HG03159 (cell line): ENCODE results near the gene CTSV.
"Not testable (repeated sequence)": the region's sequence is repeated elsewhere in the genome, so short reads cannot be mapped to it uniquely, and the experiment has no call there.

ENCODE experiments used
- ATAC-seq: cut with Tn5 transposase; IDR thresholded peaks from one replicate; pipeline ENCODE4 v1.9.1; 2021; ENCODE audit warnings: mild to moderate bottlenecking, moderate library complexity; ENCODE audit not compliant: unreplicated experiment

Gene CTSV

DNA sequence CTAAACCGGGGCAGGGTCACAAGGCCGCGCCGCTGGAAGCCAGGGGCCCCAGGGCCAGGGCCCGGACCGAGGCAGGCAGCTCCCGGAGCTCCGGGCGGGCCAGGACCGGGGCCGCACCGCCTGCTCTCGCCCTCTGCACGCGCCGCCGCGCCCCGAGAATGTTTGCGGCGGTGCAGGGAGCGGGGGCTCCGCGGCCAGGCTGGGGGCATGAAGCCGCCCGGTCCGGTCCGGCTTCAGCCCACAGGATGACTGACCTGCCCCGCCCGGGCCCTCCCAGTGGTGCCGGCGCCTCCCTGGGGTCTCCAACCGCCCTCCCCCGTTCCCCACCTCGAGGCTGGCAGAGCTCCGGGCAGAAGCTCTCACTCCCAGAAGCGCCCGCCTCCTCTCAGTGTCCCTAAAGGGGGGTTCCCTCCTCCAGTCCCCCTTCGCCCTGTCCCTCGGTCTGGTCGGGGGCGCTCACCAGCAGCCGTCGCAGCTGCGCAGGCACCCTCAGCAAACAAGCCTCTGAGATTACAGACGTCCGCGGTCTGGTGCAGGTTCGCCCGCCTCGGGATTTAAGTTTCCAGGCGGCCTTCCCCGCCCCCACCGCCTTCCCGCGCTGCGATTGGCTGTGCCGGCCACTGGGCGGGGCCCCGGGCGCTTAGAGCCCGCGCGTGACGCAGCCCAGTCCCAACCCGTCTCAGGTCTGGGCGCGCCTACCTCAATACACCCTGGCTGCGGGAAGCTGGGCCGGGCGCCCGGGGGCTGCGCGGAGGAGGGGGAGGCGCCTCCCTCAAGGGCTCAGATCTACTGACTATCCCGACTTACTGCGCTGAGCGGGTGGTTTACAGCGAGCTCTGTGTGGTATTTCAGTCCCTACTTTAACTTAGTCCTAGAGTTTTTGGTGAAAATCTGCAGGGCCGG, at the start of gene CTSV:
Gene CTSV (minus strand): TSS at position 532 of the 903 bp plus-strand sequence. CDS start 1,099 bp downstream, outside the sequence.
- ATAC-seq: peak; percentile 95

DNA sequence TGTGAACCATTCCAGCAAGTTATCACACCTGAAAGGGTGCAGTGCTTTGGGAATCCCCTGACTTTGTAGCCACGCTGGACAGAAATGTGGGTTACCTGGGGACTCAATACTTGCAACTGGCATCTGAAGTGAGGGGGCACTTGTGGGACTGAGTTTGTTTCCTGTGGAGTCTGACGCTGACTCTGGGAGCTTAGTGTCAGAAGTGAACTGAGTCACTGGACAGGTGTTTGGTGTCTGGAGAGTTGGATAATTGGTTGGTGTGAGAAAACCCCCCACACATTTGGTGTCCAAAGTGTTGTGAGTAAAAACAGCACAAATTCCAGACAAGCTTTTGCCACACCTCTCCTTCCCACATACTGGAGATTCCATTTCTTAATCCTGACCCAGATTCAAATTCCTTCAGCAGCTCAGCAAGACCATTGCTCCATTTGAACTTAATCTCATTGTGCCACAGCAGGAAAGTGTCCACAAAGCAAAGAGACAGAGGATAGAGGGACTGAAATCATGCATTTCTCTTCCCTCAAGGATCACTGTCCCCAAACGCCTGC, 48.8 kb upstream of the CTSV start:
- not testable (repeated sequence) for ATAC-seq

DNA sequence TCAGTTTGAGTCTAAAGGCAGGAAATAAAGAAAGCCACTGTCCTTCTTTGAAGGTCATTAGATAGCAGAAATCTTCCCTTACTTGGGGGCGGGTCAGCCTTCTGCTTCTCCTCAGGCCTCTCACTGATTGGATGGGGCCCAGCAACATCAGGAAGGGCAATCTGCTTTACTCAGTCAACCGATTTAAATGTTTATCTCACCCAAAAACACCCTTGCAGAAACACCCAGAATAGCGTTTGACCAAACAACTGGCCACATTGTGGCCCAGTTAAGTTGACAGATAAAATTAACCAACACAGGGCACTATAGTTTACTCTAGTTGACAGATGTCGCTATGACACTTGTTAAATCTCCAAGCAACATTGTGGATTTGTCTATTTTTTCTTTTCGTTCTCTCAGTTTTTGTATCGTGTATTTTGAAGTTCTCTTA, 45.6 kb upstream of the CTSV start:
- not testable (repeated sequence) for ATAC-seq

DNA sequence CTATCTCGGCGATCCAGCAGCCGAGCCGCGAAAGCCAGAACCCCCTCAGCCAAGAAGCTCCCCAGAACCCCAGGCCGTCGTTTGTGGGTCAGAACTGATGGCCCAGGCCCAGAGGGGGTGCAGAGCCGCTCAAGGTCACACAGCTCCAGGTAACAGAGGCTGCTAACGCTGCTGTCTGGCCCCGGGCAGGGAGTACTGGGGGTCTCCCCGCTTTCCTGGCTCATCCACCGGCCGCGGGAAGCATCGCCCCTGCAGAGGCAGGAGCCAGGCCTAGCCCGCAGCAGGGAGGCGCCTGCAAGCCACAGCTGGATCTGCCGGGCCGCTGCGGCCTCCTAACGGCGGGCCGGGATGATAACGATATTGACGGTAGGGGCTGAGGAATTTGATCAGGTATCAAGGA, 39.4 kb upstream of the CTSV start:
- no peak for ATAC-seq

DNA sequence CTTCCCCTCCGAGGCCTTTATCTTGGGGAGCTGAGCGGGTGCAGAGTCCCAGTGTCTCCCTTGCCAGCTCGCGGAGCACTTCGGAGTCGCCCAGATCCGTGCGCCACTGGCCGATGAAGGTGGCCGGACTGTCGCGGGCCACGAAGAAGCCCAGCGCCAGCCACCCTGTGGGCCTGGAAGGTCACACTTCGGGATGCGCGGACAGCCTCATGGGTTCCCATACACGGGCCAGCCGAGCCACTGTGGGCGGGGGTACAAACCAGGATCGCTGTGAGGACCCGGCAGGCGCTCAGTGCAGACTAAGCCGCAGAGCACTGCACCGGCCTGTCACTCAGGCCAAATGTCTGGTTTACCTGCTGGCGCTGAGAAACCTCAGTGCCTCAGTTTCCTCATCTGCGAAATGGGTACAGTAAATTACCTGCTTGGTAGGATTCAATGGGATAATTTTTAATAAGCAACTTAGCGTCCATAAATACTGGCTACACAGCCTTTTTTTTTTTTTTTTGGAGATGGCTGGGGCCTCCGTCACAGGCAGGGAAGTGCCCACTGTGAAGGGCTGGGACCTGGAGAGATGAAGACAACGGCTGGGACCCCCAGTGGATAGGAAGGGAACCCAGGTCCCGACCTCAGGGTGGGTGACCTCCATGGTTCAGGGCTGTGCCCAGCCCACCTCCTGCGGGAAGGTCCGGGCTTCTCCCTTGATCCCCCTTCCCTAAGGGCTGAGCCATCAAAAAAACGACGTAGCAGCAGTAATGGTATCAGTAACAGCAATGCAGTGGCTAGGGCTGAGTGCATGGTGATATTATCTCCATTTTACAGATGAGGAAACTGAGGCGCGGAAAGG, 38.7 kb upstream of the CTSV start:
- no peak for ATAC-seq

DNA sequence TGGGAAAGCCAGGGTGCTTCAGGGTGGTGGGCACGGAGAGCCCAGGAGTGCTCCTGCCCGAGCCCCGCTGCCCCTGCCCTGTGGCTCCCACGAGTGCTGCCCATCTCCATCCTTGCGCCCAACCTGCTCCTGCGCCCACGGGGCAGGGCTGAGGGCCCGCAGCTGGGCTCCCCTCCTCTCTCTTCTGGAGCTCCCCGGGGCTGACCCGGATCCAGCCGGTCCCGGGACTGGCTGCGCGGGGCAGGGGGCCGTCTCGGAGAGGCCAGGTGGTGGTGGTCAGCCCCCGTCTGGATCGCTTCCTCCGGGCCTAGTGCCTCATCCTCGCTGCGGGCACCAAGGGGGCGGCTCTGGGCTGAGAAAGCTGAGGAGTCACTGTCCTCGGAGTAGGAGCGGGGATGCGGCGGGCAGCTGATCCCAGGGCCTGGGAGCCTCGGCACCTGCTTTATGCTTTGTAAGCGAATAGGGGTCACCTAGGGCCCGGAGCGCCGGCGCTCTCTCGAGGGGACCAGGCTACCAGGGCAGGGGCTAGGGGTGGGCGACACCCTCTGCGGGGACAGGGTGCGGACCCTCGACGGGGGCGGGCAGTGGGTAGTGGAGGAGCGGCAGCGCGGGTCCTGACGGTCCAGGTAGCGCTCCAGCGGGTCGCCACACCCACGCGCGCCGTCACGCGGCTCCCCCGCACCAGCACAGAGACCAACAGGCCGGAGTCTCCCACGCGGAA, 37.9 kb upstream of the CTSV start:
- ATAC-seq: not testable (repeated sequence)

DNA sequence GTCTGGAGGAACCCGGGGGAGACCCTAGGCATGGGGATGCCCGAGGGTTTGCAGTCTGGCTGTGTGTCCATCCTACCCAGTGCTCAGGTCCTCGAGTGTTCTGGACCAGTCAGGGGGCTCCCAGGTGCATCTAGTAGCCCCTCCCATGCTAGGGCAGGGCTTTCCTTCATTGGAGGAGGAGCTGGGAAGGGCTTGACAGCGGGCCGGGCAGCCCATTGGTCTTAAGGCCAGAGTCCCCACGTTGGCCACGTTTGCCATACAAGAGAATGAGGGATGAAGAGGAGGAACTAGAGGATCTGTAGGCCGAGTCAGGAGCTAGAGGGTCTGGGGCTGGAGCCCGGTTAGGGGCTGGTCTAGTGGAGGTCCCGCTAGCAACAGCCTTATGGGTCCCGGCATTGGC, 37.3 kb upstream of the CTSV start:
- no peak for ATAC-seq

DNA sequence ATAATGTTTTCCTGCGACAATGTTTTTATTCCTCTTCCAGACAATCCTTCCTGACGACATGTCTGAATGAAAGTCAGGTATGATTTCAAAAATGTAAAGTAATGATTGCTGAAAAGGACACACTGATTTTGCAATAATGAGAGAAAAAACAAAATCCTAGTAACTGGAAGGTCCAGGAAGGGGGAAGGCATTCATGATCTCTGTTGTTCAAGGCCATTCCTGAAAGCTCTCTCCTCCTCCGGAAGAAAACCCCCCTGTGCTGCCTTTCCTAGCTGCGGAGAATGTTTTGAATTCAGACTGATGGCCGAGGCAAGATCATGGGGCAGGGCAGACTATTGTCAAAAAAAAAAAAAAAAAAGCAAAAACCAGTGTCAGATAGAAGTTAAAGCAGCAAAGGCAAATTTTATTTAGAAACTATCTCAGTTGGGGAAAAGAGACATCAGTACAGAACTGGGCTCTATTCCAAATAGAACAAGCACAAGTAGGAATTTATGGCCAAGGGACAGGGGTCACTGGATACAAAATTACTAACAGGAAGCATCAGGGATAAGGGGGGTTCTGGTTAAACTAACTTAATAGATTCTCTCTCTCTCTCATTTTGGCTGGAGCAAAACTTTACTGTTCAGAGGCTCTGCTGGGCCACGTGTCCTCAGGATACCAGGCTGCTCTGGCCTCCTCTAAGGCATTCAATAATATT, 36.5 kb upstream of the CTSV start:
- no peak for ATAC-seq

DNA sequence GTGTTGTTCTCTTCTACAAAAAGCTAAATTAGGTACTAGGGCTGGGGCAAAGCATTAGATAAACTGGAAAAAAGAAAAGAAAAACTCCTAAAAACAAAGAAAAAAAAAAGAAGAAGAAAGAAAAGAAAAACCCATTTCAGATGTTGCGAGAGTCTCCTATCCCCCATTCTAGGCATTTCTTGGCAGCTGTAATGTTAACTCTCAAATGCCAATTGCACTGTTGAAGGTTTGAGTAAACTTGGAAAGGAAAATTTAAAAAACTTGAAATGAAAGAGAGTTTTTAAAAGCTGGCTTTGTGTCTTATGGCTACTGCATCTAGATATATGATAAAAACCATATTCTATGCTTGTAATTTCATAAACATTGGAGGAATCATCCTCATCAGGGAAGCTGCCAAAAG, 34.6 kb upstream of the CTSV start:
- no peak for ATAC-seq

DNA sequence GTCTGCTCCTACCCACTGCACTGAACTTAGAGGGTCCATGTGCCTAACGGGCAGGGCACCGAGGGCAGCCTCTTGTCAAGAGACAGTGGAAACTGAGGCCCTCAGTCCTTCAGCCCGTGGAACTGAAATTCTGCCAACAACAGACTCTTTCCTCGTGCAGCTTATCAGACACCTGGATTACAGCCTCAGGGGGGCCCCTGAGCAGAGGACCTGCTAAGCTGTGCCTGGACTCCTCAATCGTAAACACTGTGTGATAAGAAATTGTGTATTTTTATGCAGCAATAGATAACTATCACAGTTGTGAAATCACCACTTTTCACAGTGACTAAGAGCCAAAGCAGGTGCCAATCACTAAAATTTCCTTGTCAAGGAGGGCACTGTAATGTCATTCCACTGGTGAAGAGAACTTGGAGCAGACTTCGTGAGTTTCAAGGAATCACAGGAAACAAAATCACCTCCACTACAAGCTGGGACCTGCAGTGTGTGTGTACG, 33.4 kb upstream of the CTSV start:
- ATAC-seq: no peak

DNA sequence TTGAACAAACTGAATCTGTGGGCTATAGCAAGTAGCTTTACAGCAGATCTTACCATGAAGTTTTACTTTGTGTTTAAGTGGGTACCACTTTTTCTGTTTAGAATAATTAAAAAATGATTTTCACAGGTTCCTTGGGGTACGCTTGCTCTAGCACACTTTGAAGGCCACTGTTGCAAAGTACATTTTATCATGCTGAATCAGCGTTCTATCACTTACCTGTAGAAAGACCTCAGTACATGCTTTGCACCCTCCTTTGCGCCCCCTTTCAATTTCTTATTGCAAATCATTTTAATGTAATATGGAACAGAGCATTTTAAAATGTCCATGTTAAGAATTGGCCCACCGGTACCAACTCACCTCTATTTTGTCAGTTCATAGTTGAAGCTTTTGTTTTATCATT, 31.4 kb upstream of the CTSV start:
- not testable (repeated sequence) for ATAC-seq

DNA sequence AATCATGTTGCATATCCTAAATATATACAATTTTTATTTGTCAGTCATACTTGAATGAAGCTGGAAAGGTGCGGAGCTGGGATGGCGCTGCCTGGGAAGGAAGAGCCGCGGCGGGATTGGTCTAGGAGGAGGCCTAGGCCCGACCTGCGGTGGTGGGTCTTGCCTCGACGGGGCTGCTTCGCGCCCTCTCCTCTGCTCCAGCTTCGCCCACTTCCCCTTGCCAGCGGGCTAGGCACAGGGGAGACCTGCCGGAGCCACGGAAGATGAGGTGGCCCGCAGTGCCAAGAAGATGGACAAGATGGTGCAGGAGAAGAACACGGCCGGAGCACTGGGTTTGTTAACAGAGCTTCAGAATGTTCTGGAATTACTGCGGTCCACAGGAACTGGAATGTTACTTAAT, 28.5 kb upstream of the CTSV start:
- ATAC-seq: no peak

DNA sequence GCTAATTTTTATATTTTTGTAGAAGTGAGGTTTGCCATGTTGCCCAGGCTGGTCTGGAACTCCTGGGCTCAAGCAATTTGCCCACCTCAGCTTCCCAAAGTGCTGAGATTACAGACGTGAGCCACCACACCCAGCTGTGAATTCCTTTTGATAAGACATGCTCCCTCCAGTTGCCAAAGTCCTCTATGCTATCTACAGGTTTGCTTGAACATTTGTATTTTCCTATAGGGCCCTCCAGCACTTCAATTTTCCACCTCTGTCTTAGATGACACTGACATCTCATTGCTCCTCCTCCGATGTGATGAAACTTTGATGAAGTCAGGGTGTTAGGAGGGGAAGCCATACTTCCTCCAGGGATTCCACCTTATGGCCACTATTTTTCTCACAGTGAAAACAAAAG, 25.2 kb upstream of the CTSV start:
- ATAC-seq: no peak

DNA sequence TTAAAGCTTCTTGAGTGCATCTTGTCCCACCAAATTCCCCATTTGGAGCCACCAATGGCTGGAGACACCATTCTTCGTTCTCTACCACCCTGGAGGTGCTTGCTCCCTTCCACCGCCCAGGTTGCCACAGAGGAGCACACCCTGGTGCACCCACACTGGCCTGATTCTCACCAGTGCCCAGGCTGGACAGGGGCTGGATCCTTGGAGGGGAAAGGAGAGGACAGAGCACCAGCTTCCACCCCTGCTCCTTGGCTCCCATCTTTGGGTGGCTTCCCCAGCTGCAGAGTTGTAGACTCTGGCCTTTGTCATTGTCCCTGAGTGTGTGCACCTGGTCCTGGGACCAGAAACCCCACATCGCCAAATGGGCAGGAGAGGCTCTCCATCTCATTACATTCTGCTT, 21.9 kb upstream of the CTSV start:
- ATAC-seq: no peak

DNA sequence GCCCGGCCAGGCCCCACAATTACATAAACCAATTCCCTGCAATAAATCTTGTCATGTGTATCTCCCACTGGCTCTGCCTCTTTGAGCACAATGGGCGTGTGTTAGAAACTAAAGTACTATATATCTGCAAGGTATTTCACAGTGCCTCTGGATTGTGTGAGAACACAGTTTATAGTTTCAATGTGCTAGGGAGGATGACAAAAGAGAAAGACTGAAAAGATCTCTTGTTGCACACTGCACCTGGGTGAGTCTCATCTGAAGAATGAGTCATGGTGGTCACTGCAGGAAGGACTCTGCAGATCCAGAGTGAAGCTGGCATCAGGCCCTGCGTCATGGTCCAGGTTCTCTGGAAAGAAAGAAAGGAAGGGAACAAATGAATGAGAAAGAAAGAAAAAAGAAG, 20.7 kb upstream of the CTSV start:
- no peak for ATAC-seq

DNA sequence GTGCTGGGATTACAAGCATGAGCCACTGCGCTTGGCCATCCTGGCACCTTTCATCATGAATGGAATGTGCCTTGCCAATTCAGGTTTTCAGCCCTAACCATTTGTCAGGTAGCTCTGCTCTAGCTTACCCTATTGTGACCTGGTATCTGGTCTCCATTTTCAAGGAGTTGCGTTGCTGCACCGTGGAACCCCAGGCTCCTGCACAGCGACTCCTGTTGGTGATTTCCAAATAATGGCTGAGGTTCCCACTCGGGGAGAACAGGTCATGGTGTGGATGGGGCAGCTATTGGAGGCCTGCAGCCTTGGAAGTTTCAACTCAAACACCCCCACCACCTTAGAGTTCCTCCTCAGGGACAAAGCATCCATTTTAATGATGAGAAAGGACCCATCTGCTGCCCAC, 18.7 kb upstream of the CTSV start:
- no peak for ATAC-seq

DNA sequence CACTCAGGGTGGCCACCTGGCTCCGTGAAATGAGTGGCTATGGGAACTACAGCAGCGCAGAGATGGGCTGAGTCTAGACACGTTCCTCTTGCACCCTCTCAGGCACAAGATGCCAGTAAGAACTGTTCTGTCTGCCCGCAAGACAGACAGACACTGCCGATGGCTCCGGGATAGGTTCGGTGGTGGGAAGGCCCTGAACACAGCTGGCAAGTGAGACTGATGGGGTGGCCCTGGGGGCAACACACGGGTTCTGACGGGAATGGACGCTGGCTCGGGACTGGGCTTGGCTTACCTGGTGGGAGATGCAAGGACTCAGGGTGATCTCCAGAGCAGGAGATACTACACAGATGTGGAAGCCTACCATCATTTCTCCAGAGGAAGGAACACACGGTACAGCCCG, 16.9 kb upstream of the CTSV start:
- ATAC-seq: not testable (repeated sequence)

DNA sequence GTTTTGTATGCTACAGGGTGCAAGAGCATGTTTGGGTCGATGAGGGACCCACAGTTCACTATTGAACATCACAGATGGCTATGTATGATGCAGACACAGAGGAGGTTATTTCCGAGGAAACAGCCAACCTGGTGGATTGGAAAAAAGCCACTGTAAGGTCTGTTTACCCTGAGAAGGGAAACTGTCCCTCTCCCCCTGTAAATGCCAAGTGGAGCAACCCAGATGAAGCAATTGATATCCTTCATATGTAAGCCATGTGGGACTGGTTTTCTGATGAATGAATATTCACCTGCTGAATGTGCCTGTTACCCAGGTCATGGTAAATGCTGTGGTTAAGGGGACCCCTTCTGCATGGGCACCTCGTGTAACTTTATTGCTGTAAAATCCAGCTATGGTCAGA, 14.8 kb upstream of the CTSV start:
- no peak for ATAC-seq

DNA sequence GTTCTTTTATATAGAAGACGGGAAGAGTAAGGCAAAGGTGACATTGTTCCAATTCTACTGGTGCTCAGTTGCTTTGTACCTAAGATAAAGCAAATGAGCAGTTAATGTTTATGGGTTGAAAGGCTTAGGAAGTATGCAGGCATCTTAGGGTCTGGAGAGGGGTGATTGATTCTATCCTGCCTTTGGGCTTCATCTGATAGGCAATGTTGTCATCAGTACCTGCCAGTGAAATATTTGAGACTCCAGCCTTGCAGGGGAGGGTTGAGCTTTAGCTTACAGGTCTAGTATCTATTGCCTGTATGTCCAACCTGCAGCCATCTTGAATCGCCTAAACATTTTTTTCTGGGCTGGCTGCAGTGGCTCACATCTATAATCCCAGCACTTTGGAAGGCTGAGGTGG, 13.8 kb upstream of the CTSV start:
- no peak for ATAC-seq

DNA sequence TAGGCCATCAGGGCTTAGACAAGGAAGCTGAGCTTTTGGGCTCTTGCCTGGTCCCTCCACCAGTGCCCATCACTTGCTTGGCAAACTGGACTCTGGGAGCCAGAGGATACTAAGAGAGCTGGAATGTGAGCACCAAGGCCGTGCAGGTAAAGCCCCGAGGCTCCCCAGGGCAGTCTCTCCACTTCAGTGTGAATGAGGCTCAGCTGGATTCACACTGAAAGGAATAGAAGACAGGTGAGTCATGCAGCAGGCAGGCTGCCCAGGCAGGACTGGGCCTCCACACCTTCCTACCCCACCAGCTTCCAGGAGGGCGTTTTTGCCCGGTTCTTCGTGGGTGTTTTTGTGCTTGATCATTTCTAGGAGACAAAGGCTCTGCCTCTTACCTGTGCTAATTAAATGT, 7.3 kb upstream of the CTSV start:
- ATAC-seq: no peak
